HEK293 (cell line): ENCODE results near the gene CRYZL1.
"Not testable (repeated sequence)": the region's sequence is repeated elsewhere in the genome, so short reads cannot be mapped to it uniquely, and the experiment has no call there.

ENCODE experiments used
- CTCF ChIA-PET: fragments of 350-600 bp; formaldehyde crosslinking; extraction: SDS; loops from one replicate; lab custom pipeline; 2021; ENCODE audit warnings: antibody characterized with exemption; lab: Yijun Ruan, JAX
- POLR2A ChIA-PET: fragments of 300-600 bp; formaldehyde crosslinking; extraction: SDS; loops from one replicate; lab custom pipeline; 2020; ENCODE audit warnings: antibody characterized with exemption, inconsistent platforms; lab: Yijun Ruan, JAX
- H3K27ac ChIP-seq: fragments of 200-500 bp; sonication (Bioruptor generic); 2 replicates; pipeline ENCODE4 v1.5.1; 2014; ENCODE audit warnings: low read depth, low read length, control low read depth, inconsistent platforms; ENCODE audit errors: extremely low read depth
- H3K36me3 ChIP-seq, 2 experiments: fragments of 200-500 bp in 1 of 2; sonication (Bioruptor generic) in 1 of 2; 1 replicate in 1 of 2; 2 replicates in 1 of 2; pipeline ENCODE4 v1.5.1; 2014 to 2017; ENCODE audit warnings: inconsistent platforms in 2 of 2, low read length in 2 of 2; ENCODE audit not compliant: control insufficient read depth in 2 of 2, insufficient read depth in 1 of 2
- H3K4me1 ChIP-seq: fragments of 200-500 bp; sonication (Bioruptor generic); 2 replicates; pipeline ENCODE4 v1.5.1; 2014; ENCODE audit warnings: mild to moderate bottlenecking, low read length, inconsistent platforms; ENCODE audit not compliant: control insufficient read depth, insufficient read depth
- H3K4me3 ChIP-seq: 2 replicates; pipeline ENCODE4 v1.5.1; 2011; ENCODE audit warnings: low read depth, mild to moderate bottlenecking, control low read depth, low read length, moderate library complexity
- H3K9me3 ChIP-seq: fragments of 200-500 bp; sonication (Bioruptor generic); 2 replicates; pipeline ENCODE4 v1.5.1; 2014; ENCODE audit warnings: low read depth, low read length, inconsistent platforms; ENCODE audit not compliant: control insufficient read depth, insufficient read depth
- GLI2 ChIP-seq: fragments of 450-650 bp; formaldehyde crosslinking; IDR thresholded peaks from 2 replicates; pipeline ENCODE4; 2017; ENCODE audit warnings: missing biosample characterization, missing genetic modification characterization, low read depth, borderline replicate concordance
- HOXD13 ChIP-seq: sonication (generic); formaldehyde crosslinking; IDR thresholded peaks from 2 replicates; pipeline ENCODE4 v1.8.0; 2022; ENCODE audit warnings: missing genetic modification reagents, borderline replicate concordance
- IKZF3 ChIP-seq: fragments of 450-650 bp; IDR thresholded peaks from 2 replicates; pipeline ENCODE4 v1.5.0; 2018; ENCODE audit warnings: missing biosample characterization, mild to moderate bottlenecking, missing genetic modification characterization, moderate library complexity
- KLF9 ChIP-seq: fragments of 450-650 bp; formaldehyde crosslinking; IDR thresholded peaks from 2 replicates; pipeline ENCODE4 v1.5.1; 2016; ENCODE audit warnings: missing biosample characterization, missing genetic modification characterization, low read depth
- OVOL3 ChIP-seq: fragments of 450-650 bp; formaldehyde crosslinking; IDR thresholded peaks from 2 replicates; pipeline ENCODE4 v1.5.1; 2016; ENCODE audit warnings: missing biosample characterization, missing genetic modification characterization
- WT1 ChIP-seq: fragments of 450-650 bp; formaldehyde crosslinking; IDR thresholded peaks from 2 replicates; pipeline ENCODE4 v1.5.1; 2016; ENCODE audit warnings: missing biosample characterization, missing genetic modification characterization
- ZEB2 ChIP-seq: fragments of 450-650 bp; formaldehyde crosslinking; IDR thresholded peaks from 2 replicates; pipeline ENCODE4 v1.5.1; 2016; ENCODE audit warnings: missing biosample characterization, missing genetic modification characterization
- ZFHX2 ChIP-seq: fragments of 450-650 bp; formaldehyde crosslinking; conservative IDR thresholded peaks from 2 replicates; pipeline ENCODE4 v1.5.1; 2016; ENCODE audit warnings: missing biosample characterization, missing genetic modification characterization
- ZNF146 ChIP-seq: fragments of 450-650 bp; formaldehyde crosslinking; IDR thresholded peaks from 2 replicates; pipeline ENCODE4 v1.5.1; 2016; ENCODE audit warnings: missing biosample characterization, missing genetic modification characterization
- ZNF19 ChIP-seq: fragments of 450-650 bp; formaldehyde crosslinking; IDR thresholded peaks from 2 replicates; pipeline ENCODE4; 2016; ENCODE audit warnings: missing biosample characterization, missing genetic modification characterization, low read depth
- ZNF211 ChIP-seq: fragments of 450-650 bp; formaldehyde crosslinking; IDR thresholded peaks from 2 replicates; pipeline ENCODE4 v1.5.1; 2016; ENCODE audit warnings: low read depth, missing biosample characterization, missing genetic modification characterization
- ZNF292 ChIP-seq: fragments of 450-650 bp; formaldehyde crosslinking; IDR thresholded peaks from 2 replicates; pipeline ENCODE4 v1.5.1; 2016; ENCODE audit warnings: low read depth, missing biosample characterization, missing genetic modification characterization, borderline replicate concordance
- ZNF302 ChIP-seq: fragments of 450-650 bp; formaldehyde crosslinking; IDR thresholded peaks from 2 replicates; pipeline ENCODE4 v1.5.1; 2016; ENCODE audit warnings: missing biosample characterization, missing genetic modification characterization, low read depth
- ZNF324 ChIP-seq: fragments of 450-650 bp; formaldehyde crosslinking; IDR thresholded peaks from 2 replicates; pipeline ENCODE4 v1.5.1; 2016; ENCODE audit warnings: missing biosample characterization, missing genetic modification characterization
- ZNF354C ChIP-seq: fragments of 450-650 bp; formaldehyde crosslinking; IDR thresholded peaks from 2 replicates; pipeline ENCODE4 v1.5.1; 2016; ENCODE audit warnings: missing biosample characterization, missing genetic modification characterization, low read depth, borderline replicate concordance
- ZNF391 ChIP-seq: fragments of 450-650 bp; formaldehyde crosslinking; IDR thresholded peaks from 2 replicates; pipeline ENCODE4 v1.5.1; 2016; ENCODE audit warnings: low read depth, missing biosample characterization, missing genetic modification characterization, borderline replicate concordance
- ZNF510 ChIP-seq: fragments of 450-650 bp; formaldehyde crosslinking; IDR thresholded peaks from 2 replicates; pipeline ENCODE4 v1.5.1; 2018; ENCODE audit warnings: mild to moderate bottlenecking, missing genetic modification characterization, missing biosample characterization; ENCODE audit not compliant: insufficient replicate concordance
- ZNF561 ChIP-seq: fragments of 450-650 bp; IDR thresholded peaks from 2 replicates; pipeline ENCODE4 v1.5.1; 2018; ENCODE audit warnings: missing biosample characterization, missing genetic modification characterization, borderline replicate concordance
- ZNF654 ChIP-seq: fragments of 450-650 bp; formaldehyde crosslinking; IDR thresholded peaks from 2 replicates; pipeline ENCODE4 v1.5.1; 2016; ENCODE audit warnings: low read depth, missing biosample characterization, missing genetic modification characterization
- ZNF707 ChIP-seq: fragments of 450-650 bp; formaldehyde crosslinking; IDR thresholded peaks from 2 replicates; pipeline ENCODE4 v1.5.1; 2016; ENCODE audit warnings: missing biosample characterization, missing genetic modification characterization
- TF ChIP-seq, protein P1 (sequence below): fragments of 450-650 bp; formaldehyde crosslinking; IDR thresholded peaks from 2 replicates; pipeline ENCODE4 v1.5.1; 2016; ENCODE audit warnings: missing biosample characterization, missing genetic modification characterization
- TF ChIP-seq, protein P2 (sequence below): fragments of 450-650 bp; formaldehyde crosslinking; IDR thresholded peaks from 2 replicates; pipeline ENCODE4 v1.5.1; 2016; ENCODE audit warnings: missing biosample characterization, missing genetic modification characterization

Gene CRYZL1

DNA sequence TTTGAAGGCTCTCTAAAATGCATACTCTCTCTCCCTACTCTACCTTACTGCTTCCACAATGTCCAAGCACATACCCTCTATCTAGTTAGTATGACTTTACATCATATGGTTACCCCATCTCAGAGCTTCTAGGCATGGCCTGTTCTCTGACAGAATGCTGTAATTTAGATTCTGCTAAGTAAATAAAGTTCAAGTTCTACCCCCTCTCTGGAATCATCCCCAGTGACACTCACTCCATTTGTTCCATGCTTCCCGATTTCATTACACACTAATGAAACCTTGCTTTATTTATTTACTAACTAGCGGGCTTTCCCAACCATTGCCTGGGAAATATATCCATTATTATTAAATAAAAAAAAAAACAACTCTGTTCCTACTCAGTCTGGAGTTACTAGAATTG, 7.3 kb downstream of the CRYZL1 start:
- no peak for TF ChIP-seq ZNF654 (tag by site-specific recombination)
- TF ChIP-seq ZNF324: no peak
- TF ChIP-seq ZNF354C (tag by site-specific recombination): no peak
- no peak for TF ChIP-seq ZNF146
- TF ChIP-seq ZNF510 (tag by site-specific recombination): no peak
- TF ChIP-seq, protein P1, sequence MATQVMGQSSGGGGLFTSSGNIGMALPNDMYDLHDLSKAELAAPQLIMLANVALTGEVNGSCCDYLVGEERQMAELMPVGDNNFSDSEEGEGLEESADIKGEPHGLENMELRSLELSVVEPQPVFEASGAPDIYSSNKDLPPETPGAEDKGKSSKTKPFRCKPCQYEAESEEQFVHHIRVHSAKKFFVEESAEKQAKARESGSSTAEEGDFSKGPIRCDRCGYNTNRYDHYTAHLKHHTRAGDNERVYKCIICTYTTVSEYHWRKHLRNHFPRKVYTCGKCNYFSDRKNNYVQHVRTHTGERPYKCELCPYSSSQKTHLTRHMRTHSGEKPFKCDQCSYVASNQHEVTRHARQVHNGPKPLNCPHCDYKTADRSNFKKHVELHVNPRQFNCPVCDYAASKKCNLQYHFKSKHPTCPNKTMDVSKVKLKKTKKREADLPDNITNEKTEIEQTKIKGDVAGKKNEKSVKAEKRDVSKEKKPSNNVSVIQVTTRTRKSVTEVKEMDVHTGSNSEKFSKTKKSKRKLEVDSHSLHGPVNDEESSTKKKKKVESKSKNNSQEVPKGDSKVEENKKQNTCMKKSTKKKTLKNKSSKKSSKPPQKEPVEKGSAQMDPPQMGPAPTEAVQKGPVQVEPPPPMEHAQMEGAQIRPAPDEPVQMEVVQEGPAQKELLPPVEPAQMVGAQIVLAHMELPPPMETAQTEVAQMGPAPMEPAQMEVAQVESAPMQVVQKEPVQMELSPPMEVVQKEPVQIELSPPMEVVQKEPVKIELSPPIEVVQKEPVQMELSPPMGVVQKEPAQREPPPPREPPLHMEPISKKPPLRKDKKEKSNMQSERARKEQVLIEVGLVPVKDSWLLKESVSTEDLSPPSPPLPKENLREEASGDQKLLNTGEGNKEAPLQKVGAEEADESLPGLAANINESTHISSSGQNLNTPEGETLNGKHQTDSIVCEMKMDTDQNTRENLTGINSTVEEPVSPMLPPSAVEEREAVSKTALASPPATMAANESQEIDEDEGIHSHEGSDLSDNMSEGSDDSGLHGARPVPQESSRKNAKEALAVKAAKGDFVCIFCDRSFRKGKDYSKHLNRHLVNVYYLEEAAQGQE (tag by site-specific recombination): no peak
- TF ChIP-seq KLF9 (tag by site-specific recombination): no peak
- TF ChIP-seq ZNF561 (tag by site-specific recombination): no peak
- no peak for TF ChIP-seq ZNF19 (tag by site-specific recombination)
- TF ChIP-seq, protein P2, sequence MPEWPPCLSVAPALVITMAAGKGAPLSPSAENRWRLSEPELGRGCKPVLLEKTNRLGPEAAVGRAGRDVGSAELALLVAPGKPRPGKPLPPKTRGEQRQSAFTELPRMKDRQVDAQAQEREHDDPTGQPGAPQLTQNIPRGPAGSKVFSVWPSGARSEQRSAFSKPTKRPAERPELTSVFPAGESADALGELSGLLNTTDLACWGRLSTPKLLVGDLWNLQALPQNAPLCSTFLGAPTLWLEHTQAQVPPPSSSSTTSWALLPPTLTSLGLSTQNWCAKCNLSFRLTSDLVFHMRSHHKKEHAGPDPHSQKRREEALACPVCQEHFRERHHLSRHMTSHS: no peak
- no peak overlapping the region for H3K27ac ChIP-seq
- H3K9me3 ChIP-seq: no peaks in the 10 kb centered on the region
- H3K4me3 ChIP-seq: no peak overlapping the region
- ChIA-PET CTCF (interaction anchor here (3.4 kb wide), 1 partner anchor 28 kb away, joined by 9 read pairs; no protein-coding TSS in a partner anchor), POLR2A (interaction anchor here (0.7 kb wide), 1 partner anchor 13 kb away, joined by 3 read pairs; no protein-coding TSS in a partner anchor)
- no peaks in the 10 kb centered on the region for H3K4me1 ChIP-seq
- peaks cover 28 to 37% of the 10 kb centered on the region in 2 experiments for H3K36me3 ChIP-seq

DNA sequence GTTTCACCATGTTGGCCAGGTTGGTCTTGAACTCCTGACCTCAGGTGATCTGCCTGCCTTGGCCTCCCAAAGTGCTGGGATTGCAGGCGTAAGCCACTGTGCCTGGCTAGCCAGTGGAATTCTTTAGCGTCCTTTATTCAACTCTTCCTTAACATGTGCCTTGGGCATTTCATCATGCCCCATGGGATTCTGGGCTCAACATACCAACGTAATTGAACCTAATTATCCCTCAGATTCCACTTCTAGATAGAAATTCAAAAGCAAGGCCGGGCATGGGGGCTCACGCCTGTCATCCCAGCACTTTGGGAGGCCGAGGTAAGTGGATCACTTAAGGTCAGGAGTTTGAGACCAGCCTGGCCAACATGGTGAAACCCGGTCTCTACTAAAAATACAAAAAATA, 15.4 kb downstream of the CRYZL1 start:
- H3K27ac ChIP-seq, H3K9me3 ChIP-seq, H3K4me1 ChIP-seq, H3K4me3 ChIP-seq, POLR2A ChIA-PET: not testable (repeated sequence)
- CTCF ChIA-PET: interaction anchor here (0.8 kb wide), 1 partner anchor 20 kb away, joined by 3 read pairs; no protein-coding TSS in a partner anchor
- H3K36me3 ChIP-seq: peaks cover 48 to 50% of the 10 kb centered on the region in 2 experiments

DNA sequence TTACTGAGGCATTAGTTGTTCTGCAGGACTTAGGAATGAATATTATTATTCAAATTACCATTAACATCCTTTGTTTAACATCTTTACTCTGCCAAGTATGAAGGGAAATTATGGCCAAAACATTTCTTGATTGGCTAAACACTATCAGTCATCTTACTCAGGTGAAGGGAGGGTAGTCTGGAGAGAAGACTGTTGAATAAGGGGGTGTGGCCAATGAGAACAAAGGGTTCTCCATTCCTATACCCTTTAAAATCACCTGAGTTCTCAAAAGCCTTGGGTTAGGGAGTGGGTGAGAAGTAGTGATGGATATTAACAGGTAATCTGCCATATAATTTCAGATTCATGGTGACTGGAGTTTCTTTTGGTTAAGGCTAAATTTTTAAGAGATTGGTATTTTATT, 19.3 kb downstream of the CRYZL1 start:
- Histone ChIP-seq H3K4me3 (no peak overlapping the region), H3K9me3 (no peaks in the 10 kb centered on the region), H3K4me1 (no peaks in the 10 kb centered on the region), H3K27ac (no peak overlapping the region), H3K36me3 (peaks cover 25 to 49% of the 10 kb centered on the region in 2 experiments)
- POLR2A ChIA-PET: no interaction called here
- CTCF ChIA-PET: interaction anchor here (0.7 to 2.5 kb wide), 4 partner anchors 9 to 292 kb away, joined by 3 to 15 read pairs (median 3); no protein-coding TSS in a partner anchor
- no peak for TF ChIP-seq ZEB2 (tag by site-specific recombination)
- no peak for TF ChIP-seq ZNF707 (tag by site-specific recombination)
- TF ChIP-seq ZNF510 (tag by site-specific recombination): no peak
- no peak for TF ChIP-seq WT1 (tag by site-specific recombination)
- no peak for TF ChIP-seq GLI2 (tag by site-specific recombination)
- no peak for TF ChIP-seq IKZF3
- TF ChIP-seq ZFHX2 (tag by site-specific recombination): no peak
- TF ChIP-seq HOXD13 (CRISPR knock-in tag): no peak
- no peak for TF ChIP-seq ZNF302 (tag by site-specific recombination)
- no peak for TF ChIP-seq OVOL3
- no peak for TF ChIP-seq ZNF211 (tag by site-specific recombination)
- TF ChIP-seq ZNF292 (tag by site-specific recombination): no peak
- no peak for TF ChIP-seq ZNF391 (tag by site-specific recombination)
